H9 (cell line): ENCODE measurements around the gene CYP1B1. TPM values are rescaled to one million over a fixed set of nuclear protein-coding genes. Genes with fewer than 3 reads are reported as not detected.

Experiments used
- DNase-seq: peaks from one replicate; pipeline ENCODE4 v3.0.0-alpha.2; 2017
- H2AFZ ChIP-seq: one replicate; pipeline ENCODE4 v1.6.1; 2013; ENCODE audit warnings: mild to moderate bottlenecking, low read length, control low read depth, moderate library complexity
- H2AK5ac ChIP-seq: 2 replicates; pipeline ENCODE4 v1.6.1; 2013; ENCODE audit warnings: low read length, control low read depth, mixed read lengths; ENCODE audit not compliant: insufficient read length
- H2BK120ac ChIP-seq: one replicate; pipeline ENCODE4 v1.6.1; 2013; ENCODE audit warnings: low read depth, mild to moderate bottlenecking, low read length, control low read depth, inconsistent platforms; ENCODE audit not compliant: poor library complexity, severe bottlenecking
- H2BK12ac ChIP-seq: 2 replicates; pipeline ENCODE4 v1.6.1; 2013; ENCODE audit warnings: low read length, control low read depth, mixed read lengths, low read depth; ENCODE audit not compliant: insufficient read length
- H2BK15ac ChIP-seq: 2 replicates; pipeline ENCODE4 v1.6.1; 2013; ENCODE audit warnings: low read depth, low read length, control low read depth
- H2BK20ac ChIP-seq: one replicate; pipeline ENCODE4 v1.6.1; 2013; ENCODE audit warnings: low read depth, mild to moderate bottlenecking, low read length, control low read depth, inconsistent platforms; ENCODE audit not compliant: poor library complexity, severe bottlenecking
- H2BK5ac ChIP-seq: 2 replicates; pipeline ENCODE4 v1.6.1; 2013; ENCODE audit warnings: low read length, control low read depth, mixed read lengths; ENCODE audit not compliant: insufficient read length
- H3K14ac ChIP-seq: 2 replicates; pipeline ENCODE4 v1.6.1; 2013; ENCODE audit warnings: low read length, control low read depth; ENCODE audit not compliant: insufficient read depth
- H3K18ac ChIP-seq: 2 replicates; pipeline ENCODE4 v1.6.1; 2013; ENCODE audit warnings: low read depth, mild to moderate bottlenecking, mixed read lengths, low read length, control low read depth; ENCODE audit not compliant: insufficient read length
- H3K23ac ChIP-seq: 2 replicates; pipeline ENCODE4 v1.6.1; 2013; ENCODE audit warnings: low read length, control low read depth, mixed read lengths, low read depth; ENCODE audit not compliant: insufficient read length
- H3K23me2 ChIP-seq: 2 replicates; pipeline ENCODE4 v1.6.1; 2013; ENCODE audit warnings: low read depth, mild to moderate bottlenecking, mixed read lengths, low read length, control low read depth; ENCODE audit not compliant: insufficient read length, poor library complexity, severe bottlenecking
- H3K27ac ChIP-seq: 2 replicates; pipeline ENCODE4 v1.5.1; 2013; ENCODE audit warnings: low read length, control low read depth, mixed read lengths, low read depth; ENCODE audit not compliant: insufficient read length
- H3K27me3 ChIP-seq: 2 replicates; pipeline ENCODE4 v1.6.1; 2013; ENCODE audit warnings: low read length, control low read depth, inconsistent platforms; ENCODE audit not compliant: insufficient read depth
- H3K4ac ChIP-seq: 2 replicates; pipeline ENCODE4 v1.6.1; 2013; ENCODE audit warnings: low read depth, mild to moderate bottlenecking, control low read depth, inconsistent platforms, low read length, moderate library complexity
- H3K4me1 ChIP-seq: 2 replicates; pipeline ENCODE4 v1.6.1; 2013; ENCODE audit warnings: low read length, control low read depth, inconsistent platforms; ENCODE audit not compliant: insufficient read depth
- H3K4me2 ChIP-seq: 2 replicates; pipeline ENCODE4 v1.6.1; 2013; ENCODE audit warnings: low read length, control low read depth, mixed read lengths; ENCODE audit not compliant: insufficient read length, insufficient read depth
- H3K56ac ChIP-seq: 2 replicates; pipeline ENCODE4 v1.6.1; 2013; ENCODE audit warnings: low read depth, mild to moderate bottlenecking, mixed read lengths, low read length, control low read depth; ENCODE audit not compliant: insufficient read length
- H3K79me1 ChIP-seq: 2 replicates; pipeline ENCODE4 v1.6.1; 2013; ENCODE audit warnings: low read depth, mild to moderate bottlenecking, moderate library complexity, low read length, control low read depth, inconsistent platforms; ENCODE audit not compliant: insufficient read depth, poor library complexity, severe bottlenecking
- H3K79me2 ChIP-seq: 2 replicates; pipeline ENCODE4 v1.6.1; 2013; ENCODE audit warnings: low read length, control low read depth, inconsistent platforms; ENCODE audit not compliant: insufficient read depth
- H3K9ac ChIP-seq: 2 replicates; pipeline ENCODE4 v1.6.1; 2013; ENCODE audit warnings: low read length, control low read depth, mixed read lengths; ENCODE audit not compliant: insufficient read length; ENCODE audit errors: extremely low read depth
- H3K9me3 ChIP-seq: one replicate; pipeline ENCODE4 v1.6.1; 2013; ENCODE audit warnings: low read depth, low read length, inconsistent platforms; ENCODE audit not compliant: control insufficient read depth
- H3T11ph ChIP-seq: one replicate; pipeline ENCODE4 v1.6.1; 2013; ENCODE audit warnings: mild to moderate bottlenecking, low read length, control low read depth, inconsistent platforms
- H4K20me1 ChIP-seq: one replicate; pipeline ENCODE4 v1.6.1; 2013; ENCODE audit not compliant: control insufficient read depth, insufficient read length, insufficient read depth
- H4K5ac ChIP-seq: 2 replicates; pipeline ENCODE4 v1.6.1; 2013; ENCODE audit warnings: low read depth, mild to moderate bottlenecking, mixed read lengths, low read length, control low read depth; ENCODE audit not compliant: insufficient read length
- H4K8ac ChIP-seq: replicated peaks from 2 replicates; pipeline ENCODE4 v1.6.1; 2013; ENCODE audit warnings: low read length, control low read depth, mixed read lengths, low read depth; ENCODE audit not compliant: insufficient read length
- H4K91ac ChIP-seq: 2 replicates; pipeline ENCODE4 v1.6.1; 2013; ENCODE audit warnings: low read depth, mild to moderate bottlenecking, moderate library complexity, mixed read lengths, low read length, control low read depth; ENCODE audit not compliant: insufficient read length
- H3K27ac Mint-ChIP-seq, 3 experiments: 2 replicates in 2 of 3; 3 replicates in 1 of 3; pipeline ENCODE4 v1.8.0; 2020 to 2021; ENCODE audit warnings: mixed read lengths in 3 of 3, mild to moderate bottlenecking in 1 of 3, moderate library complexity in 1 of 3
- H3K27me3 Mint-ChIP-seq: 2 replicates; pipeline ENCODE4 v1.8.0; 2021; ENCODE audit warnings: low read depth, mild to moderate bottlenecking, moderate library complexity, mixed read lengths
- H3K36me3 Mint-ChIP-seq, 3 experiments: 2 replicates in 2 of 3; 3 replicates in 1 of 3; pipeline ENCODE4 v1.8.0; 2020 to 2021; ENCODE audit warnings: low read depth in 3 of 3, mixed read lengths in 3 of 3; ENCODE audit not compliant: insufficient read depth in 1 of 3
- H3K4me1 Mint-ChIP-seq, 2 experiments: 2 replicates each; pipeline ENCODE4 v1.8.0; 2020; ENCODE audit warnings: mixed read lengths in 2 of 2
- H3K4me3 Mint-ChIP-seq, 2 experiments: 2 replicates in 1 of 2; 3 replicates in 1 of 2; pipeline ENCODE4 v1.8.0; 2020 to 2021; ENCODE audit warnings: mild to moderate bottlenecking in 2 of 2, mixed read lengths in 2 of 2, moderate library complexity in 1 of 2
- H3K9me3 Mint-ChIP-seq, 2 experiments: 2 replicates in 1 of 2; 3 replicates in 1 of 2; pipeline ENCODE4 v1.8.0; 2020; ENCODE audit warnings: mild to moderate bottlenecking in 2 of 2, mixed read lengths in 2 of 2, moderate library complexity in 1 of 2
- WGBS: extraction: QIAGEN DNeasy Blood & Tissue Kit; methylation state at CpG from one replicate; pipeline ENCODE4 v1.1.7; 2013; ENCODE audit warnings: missing lambda C conversion rate, low lambda C conversion rate, mixed read lengths; ENCODE audit not compliant: insufficient read length; ENCODE audit errors: extremely low coverage; 5-methylcytosine and 5-hydroxymethylcytosine counted together
- total RNA-seq: library from RNA; stranded (reverse); gene quantifications from 2 replicates; pipeline ENCODE4 v1.2.1, GENCODE V29; 2021
- TF ChIP-seq, protein P1 (sequence below): fragments of 200-600 bp; sonication (generic); conservative IDR thresholded peaks from 3 replicates; pipeline ENCODE4 v1.8.0; 2021; ENCODE audit warnings: antibody characterized with exemption, mild to moderate bottlenecking

The CYP1B1 gene
- total RNA-seq, 1 experiment from 2014 or later: 2.7 TPM

DNA sequence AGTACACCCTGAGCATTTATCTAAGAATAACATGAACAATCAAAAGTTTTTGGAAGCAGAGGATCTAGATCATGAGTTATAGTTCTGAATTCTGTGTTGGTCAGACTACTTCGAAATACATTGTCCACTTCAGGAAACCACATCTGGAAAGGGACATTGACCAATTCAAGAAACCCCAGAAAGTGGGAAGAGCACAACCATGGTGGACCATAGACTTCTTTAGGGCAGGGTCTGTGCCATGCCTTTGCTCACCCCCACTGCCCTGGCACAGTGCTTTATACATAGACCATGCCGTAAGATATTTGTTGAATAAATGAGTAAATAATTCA is 44.3 kb upstream of the CYP1B1 start:
- H3K27me3 Mint-ChIP-seq: peaks cover 3% of the 10 kb centered on the region; the same call in 1 of the 2 replicates
- Histone ChIP-seq H2BK20ac (no peak overlapping the region), H3K23me2 (no peaks in the 10 kb centered on the region), H4K20me1 (no peaks in the 10 kb centered on the region), H4K8ac (no peak overlapping the region), H3K23ac (no peak overlapping the region), H2BK12ac (no peak overlapping the region), H3K18ac (no peak overlapping the region), H3K4me2 (no peak overlapping the region), H3K56ac (no peak overlapping the region), H3K27ac (no peak overlapping the region), H3K4ac (no peak overlapping the region), H2BK15ac (no peak overlapping the region), H3K27me3 (no peaks in the 10 kb centered on the region), H3K4me1 (no peaks in the 10 kb centered on the region), H2BK5ac (no peak overlapping the region), H3K9ac (no peak overlapping the region), H2AK5ac (no peak overlapping the region), H4K5ac (no peak overlapping the region), H3K79me2 (no peaks in the 10 kb centered on the region), H3T11ph (no peak overlapping the region), H3K14ac (no peak overlapping the region), H3K79me1 (no peaks in the 10 kb centered on the region), H2BK120ac (no peak overlapping the region), H4K91ac (no peak overlapping the region), H3K9me3 (no peaks in the 10 kb centered on the region), H2AFZ (no peak overlapping the region)
- no peak overlapping the region for H3K27ac Mint-ChIP-seq
- no peaks in the 10 kb centered on the region for H3K36me3 Mint-ChIP-seq
- H3K9me3 Mint-ChIP-seq: no peaks in the 10 kb centered on the region
- DNase-seq: no peak
- WGBS: no CpG with 5 or more reads among the region's 2 CpGs
- H3K4me3 Mint-ChIP-seq: no peak overlapping the region
- H3K4me1 Mint-ChIP-seq: peaks cover 3 to 5% of the 10 kb centered on the region in 2 experiments; a peak in 3 of 4 replicates
- TF ChIP-seq, protein P1, sequence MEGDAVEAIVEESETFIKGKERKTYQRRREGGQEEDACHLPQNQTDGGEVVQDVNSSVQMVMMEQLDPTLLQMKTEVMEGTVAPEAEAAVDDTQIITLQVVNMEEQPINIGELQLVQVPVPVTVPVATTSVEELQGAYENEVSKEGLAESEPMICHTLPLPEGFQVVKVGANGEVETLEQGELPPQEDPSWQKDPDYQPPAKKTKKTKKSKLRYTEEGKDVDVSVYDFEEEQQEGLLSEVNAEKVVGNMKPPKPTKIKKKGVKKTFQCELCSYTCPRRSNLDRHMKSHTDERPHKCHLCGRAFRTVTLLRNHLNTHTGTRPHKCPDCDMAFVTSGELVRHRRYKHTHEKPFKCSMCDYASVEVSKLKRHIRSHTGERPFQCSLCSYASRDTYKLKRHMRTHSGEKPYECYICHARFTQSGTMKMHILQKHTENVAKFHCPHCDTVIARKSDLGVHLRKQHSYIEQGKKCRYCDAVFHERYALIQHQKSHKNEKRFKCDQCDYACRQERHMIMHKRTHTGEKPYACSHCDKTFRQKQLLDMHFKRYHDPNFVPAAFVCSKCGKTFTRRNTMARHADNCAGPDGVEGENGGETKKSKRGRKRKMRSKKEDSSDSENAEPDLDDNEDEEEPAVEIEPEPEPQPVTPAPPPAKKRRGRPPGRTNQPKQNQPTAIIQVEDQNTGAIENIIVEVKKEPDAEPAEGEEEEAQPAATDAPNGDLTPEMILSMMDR: no peak
